LoVo (cell line): ENCODE results near the gene ZDHHC14.

ENCODE experiments used
- DNase-seq: peaks from one replicate; pipeline ENCODE4 v3.0.0-alpha.2; 2016; ENCODE audit warnings: low spot score

The ZDHHC14 gene

GRCh38 chr6:157648561-157648960 lies 267.6 kb downstream of the ZDHHC14 start:
- DNase-seq = peak; percentile 49

DNA sequence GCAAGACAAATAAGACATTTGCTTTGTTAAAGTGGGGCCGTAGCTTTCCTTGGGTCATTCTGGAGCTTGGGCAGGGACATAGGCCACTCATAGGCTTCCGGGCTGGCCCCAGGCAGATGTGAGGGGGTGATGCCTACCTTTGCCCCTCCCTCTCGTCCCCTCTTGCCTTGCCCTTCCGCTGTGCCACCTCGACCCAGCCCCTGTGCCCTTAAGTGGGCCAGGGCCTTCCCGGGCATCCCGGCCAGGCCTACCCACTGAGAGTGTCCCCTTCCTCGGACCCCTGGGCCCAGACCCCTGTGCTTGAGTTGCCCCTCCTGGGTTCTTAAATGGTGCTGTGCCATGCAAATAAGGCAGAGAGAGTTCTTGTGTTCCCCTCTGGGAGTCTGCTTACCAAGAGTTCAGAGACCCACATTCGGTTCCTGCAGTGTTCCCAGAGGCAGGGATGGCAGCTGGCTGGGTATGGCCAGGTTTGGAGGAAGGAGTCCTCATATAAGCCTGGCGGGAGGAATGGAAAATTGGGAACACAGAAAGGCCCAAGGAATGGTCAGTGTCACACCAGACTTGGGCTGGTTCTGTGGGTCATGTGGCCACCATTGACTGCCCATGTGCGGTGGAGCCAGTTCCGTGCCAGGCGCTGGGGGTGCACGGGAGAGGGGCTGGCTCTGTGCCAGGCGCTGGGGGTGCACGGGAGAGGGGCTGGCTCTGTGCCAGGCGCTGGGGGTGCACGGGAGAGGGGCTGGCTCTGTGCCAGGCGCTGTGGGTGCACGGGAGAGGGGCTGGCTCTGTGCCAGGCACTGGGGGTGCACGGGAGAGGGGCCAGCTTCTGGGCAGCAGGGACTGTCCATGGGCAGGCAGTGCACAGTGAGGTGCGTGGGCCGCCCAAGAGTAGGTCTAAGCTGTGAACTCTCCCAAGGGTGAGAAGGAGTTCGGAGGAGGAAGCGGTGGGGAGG lies 268.6 kb downstream of the ZDHHC14 start:
- DNase-seq = no peak

- DNase-seq = no peak
Observed at GRCh38 chr6:157650261-157650640, 269.3 kb downstream of the ZDHHC14 start.

DNA sequence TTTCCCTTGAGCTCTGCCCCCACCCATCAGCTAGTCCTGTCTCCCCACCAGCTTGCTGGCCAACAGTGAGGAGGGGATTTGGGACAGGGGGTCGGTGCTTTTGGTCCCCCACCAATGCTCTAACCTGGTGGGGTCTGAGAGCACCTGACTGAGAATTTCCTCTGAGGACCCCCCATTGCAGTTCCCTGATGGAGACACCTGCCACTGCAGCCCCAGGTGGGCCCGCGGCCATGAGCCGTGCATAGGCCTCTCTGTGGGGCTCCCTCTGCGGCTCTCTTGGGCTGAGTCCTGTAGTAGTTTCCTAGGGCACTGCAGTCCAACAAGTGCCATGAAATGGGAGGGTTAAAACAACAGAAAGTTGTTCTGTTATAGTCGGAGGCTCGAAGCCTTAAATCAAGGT lies 269.8 kb downstream of the ZDHHC14 start:
- DNase-seq = no peak

GRCh38 chr6:157651731-157652490 lies 270.9 kb downstream of the ZDHHC14 start:
- no peak for DNase-seq

DNA sequence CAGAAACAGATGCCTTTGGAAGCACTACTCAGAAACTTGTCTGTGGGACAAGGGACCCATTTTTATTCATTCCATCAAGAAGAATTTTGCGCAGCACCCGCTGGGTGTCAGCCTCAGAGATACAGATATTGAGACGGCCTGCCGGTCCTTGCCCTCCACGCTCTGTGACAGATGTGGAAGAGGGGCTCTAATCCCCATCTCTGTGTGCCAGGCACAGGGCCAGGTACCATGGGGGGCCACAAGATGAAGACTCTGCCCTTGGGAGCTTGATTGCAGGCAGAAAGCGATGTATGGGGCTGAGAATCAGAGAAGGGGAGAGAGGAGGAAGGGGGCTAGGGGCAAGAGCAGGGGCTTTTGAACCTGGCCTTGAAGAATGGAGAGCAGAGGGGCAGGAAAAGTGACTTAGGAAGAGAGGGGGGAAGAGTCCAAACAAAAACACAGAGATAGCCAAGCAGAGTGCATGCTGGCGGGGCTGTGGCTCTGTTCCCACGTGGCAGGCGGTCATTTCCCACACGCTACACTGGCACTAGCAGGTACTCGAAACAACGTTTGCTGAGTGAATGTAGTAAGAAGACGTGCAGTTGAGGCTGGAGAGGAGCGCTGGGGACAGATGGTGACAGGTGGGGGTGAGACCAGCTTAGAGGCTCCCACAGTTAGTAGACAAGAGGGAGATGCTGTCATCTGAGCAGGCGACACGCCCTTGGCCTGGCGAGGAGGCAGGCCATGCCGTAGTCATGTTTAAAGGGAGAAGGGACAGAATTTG lies 271.8 kb downstream of the ZDHHC14 start:
- DNase-seq = no peak

- DNase-seq = no peak
Observed at GRCh38 chr6:157653521-157653920, 272.5 kb downstream of the ZDHHC14 start.

DNA sequence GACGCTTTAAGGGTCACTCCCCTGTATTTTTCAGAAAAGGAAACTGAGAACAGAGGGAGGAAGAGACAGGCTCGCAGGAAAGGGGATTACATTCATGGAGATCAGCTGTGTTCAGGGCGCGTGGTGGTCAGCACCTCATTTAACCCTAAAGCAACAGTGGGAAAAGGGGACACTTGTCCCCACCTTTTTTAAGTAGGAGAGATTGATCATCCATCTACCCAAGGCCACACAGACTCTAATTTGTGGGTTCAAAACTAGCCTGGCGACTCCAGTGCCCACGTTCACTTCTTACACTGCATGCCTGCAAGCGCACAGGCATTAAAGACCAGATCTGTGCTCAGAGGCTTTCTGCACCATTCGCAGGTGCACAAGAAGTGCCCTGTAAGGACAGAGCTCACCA lies 274.1 kb downstream of the ZDHHC14 start:
- no peak for DNase-seq

DNA sequence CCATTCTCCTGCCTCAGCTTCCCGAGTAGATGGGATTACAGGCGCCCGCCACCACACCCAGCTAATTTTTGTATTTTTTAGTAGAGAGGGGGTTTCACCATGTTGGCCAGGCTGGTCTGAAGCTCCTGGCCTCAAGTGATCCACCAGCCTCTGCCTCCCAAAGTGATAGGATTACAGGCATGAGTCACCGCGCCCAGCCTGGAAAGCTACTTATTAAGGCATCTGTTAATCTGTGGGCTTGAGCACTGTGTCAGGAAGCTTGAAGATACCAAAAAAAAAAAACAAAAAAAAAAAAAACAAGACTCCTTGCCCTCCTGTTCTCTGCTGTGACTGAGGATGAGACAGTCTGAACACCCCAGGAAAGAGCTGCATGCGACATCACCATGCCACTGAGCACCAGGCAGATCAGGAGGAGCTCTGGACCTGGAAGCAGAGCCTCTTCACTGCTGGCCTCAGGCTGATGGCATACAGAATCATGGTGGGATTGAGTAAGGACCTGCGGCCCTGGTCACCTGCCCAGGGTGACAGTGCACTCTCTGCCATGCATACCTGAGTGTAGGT lies 275.5 kb downstream of the ZDHHC14 start:
- no peak for DNase-seq

DNA sequence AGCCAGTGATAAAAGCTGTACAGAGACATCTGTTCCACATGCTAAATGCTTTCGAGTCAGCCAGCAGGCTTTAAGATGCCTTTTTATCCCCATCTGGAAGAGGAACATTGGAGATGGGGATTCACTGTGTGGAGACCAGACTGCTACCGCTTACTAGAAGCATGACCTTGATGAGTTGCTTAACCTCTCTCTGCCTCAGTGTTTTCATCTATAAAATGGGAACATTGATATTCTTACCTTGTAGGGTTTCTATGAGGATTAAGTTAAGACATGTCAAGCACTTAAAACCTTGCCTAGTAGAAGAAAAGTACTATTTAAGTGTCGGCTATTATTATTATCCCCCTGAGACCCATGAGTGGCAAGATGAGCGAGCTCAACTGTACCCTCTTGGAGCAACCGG lies 276.8 kb downstream of the ZDHHC14 start:
- no peak for DNase-seq

DNA sequence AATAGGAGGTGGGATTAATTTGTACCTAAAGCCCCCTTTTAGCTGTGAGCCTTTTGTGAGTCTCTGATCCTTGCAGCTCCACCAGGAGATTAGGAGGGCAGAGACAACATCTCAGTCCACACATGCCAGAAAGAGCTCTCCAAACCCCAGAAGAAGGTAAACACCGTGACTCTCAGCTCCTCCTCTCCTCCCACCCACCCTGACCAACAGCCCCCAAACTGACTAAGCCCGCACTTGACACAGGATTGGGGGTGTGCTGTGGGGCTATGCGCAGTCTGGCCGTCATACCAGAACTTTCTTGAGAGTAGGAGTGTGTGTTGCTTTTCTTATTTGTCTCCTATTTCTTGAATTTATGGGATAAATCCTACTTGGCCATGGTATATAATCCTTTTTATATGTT lies 277.3 kb downstream of the ZDHHC14 start:
- no peak for DNase-seq

DNA sequence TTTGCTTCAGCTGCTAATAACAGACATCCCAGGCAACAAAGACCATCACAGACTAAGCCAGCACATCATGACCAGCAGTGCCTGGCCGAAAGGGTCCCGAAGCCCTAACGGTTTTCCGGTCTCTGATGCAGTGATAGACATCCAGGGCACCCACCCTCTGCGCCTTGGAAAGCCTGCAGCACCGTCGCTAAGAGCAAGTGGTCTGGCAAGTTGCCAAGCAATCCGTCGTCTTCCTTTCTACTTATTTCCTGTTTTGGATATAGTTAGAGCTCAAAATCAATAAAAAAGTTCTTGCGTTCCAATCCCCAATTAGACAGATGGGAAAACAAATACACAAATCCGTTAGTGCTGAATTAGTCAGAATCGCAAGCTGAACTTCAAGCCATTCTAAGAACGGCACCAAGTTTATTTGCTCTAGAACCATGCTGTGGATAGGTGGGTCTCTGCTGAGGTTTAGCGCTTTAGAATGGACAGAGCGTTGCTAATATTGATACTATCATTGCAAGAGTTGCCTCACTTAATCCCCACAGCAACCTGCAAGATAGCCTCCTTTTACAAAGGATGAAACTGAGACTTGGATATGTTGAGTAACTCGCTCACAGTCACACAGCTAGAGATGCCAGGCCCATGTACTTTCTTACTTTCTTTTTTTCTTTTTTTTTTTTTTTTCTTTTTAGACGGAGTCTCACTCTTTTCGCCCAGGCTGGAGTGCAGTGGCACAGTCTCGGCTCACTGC lies 278.7 kb downstream of the ZDHHC14 start:
- DNase-seq = no peak

GRCh38 chr6:157660414-157660813 lies 279.4 kb downstream of the ZDHHC14 start:
- DNase-seq = no peak

GRCh38 chr6:157661652-157662051 lies 280.7 kb downstream of the ZDHHC14 start:
- DNase-seq = no peak

- no peak for DNase-seq
Observed at GRCh38 chr6:157663261-157663660, 282.3 kb downstream of the ZDHHC14 start.

GRCh38 chr6:157665180-157665579 lies 284.2 kb downstream of the ZDHHC14 start:
- no peak for DNase-seq

GRCh38 chr6:157666729-157667128 lies 285.7 kb downstream of the ZDHHC14 start:
- no peak for DNase-seq

DNA sequence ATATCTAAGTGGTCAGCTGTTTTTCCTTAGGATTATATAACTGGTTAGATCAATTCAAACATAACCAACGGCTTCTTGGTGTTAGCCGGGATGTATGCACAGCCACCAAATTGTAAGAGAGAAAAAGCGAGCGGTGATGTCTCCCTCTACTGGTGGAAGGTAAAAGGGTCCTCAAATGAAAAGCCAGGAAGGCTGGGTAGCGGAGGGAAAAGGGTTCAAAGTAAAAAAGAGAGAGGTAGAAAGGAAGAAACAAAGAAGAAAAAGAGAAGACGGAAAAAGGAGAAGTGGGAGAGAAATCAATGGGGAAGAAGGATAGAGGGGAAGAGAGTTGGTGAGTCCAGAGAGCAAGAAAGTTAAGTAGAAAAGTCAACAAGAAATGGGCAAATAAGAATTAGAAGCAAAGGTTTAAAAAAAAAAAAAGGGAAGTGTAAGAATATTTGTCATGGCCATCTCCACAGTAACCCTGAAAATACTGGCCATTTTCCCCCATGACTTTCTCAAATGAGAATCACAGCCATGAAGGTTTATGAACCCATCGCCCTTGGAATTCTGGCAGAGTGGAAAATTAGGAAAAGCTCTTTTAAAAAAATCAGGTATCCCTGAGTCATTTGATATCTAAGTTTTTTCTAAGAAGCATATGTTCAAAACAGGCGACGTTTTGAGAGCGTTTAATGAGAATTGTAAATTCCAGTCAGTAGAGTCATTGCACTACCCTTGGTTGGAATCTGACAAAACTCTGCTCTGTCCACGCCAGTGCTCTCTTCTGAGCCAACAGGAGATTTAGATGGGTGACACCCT lies 286.4 kb downstream of the ZDHHC14 start:
- DNase-seq = peak; percentile 74

DNA sequence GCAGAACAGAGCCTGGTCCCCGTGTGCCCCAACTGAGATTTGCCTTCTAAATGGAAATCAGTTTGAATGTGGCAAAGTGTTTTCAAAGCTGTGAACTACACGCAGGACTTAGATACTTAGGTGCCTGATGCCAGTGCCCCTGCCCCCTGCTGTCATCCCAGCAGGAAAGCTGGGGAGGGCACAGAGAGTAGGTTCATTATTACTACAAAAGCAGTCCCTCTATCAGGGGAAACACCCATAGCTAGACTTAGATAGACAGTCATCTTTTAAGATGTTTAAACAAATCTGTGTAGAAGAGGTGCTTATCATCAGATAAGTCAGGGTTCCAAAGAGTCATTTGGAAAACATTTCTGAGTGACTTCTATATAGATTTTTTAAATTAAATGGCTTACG lies 287.0 kb downstream of the ZDHHC14 start:
- no peak for DNase-seq

- DNase-seq = no peak
Observed at GRCh38 chr6:157668713-157669112, 287.7 kb downstream of the ZDHHC14 start.

GRCh38 chr6:157669323-157669722 lies 288.3 kb downstream of the ZDHHC14 start:
- no peak for DNase-seq
